Measurements from ENCODE around the gene SMARCC1. TPM values are rescaled to one million over a fixed set of nuclear protein-coding genes. Genes with fewer than 3 reads are reported as not detected.

The SMARCC1 gene
- total RNA-seq, 2 donors from 2014 or later, result 49.9 to 58.7 TPM

- intact Hi-C loops (cut with DNase I), result loop anchor here (10.0 kb wide), 1 partner anchor 144 kb away; no protein-coding TSS in a partner anchor
Measured at GRCh38 chr3:47669026-47669749, 112.5 kb downstream of the SMARCC1 start.

GRCh38 chr3:47666118-47666517 lies 115.6 kb downstream of the SMARCC1 start:
- WGBS, result 70% methylated on average over 2 of the region's 2 CpGs
- H3K9me3 ChIP-seq, result no peaks in the 10 kb centered on the region
- DNase-seq (ENCODE audit: low spot score), result no peak
- no peaks in the 10 kb centered on the region for H3K36me3 ChIP-seq
- no peaks in the 10 kb centered on the region for H3K4me1 ChIP-seq (replicated peaks)
- no peak overlapping the region for H3K27ac ChIP-seq
- intact Hi-C loops (cut with DNase I), result loop anchor here (10.0 kb wide), 1 partner anchor 141 kb away; no protein-coding TSS in a partner anchor
- no peak overlapping the region for H3K4me3 ChIP-seq
- H3K27me3 ChIP-seq (replicated peaks; ENCODE audit: insufficient read depth), result no peaks in the 10 kb centered on the region
- TF ChIP-seq POLR2AphosphoS5 (IDR thresholded peaks at IDR 0.05), result no peak
- no peak for TF ChIP-seq POLR2A (IDR thresholded peaks at IDR 0.05)
- TF ChIP-seq CTCF (IDR thresholded peaks at IDR 0.05), result no peak

More at GRCh38 chr3:47669026-47669749, 112.5 kb downstream of the SMARCC1 start:
- Histone ChIP-seq H3K9me3 (no peaks in the 10 kb centered on the region), H3K4me1 (replicated peaks) (no peaks in the 10 kb centered on the region), H3K27me3 (replicated peaks; ENCODE audit: insufficient read depth) (no peaks in the 10 kb centered on the region), H3K4me3 (no peak overlapping the region), H3K36me3 (no peaks in the 10 kb centered on the region), H3K27ac (no peak overlapping the region)
- no peak for TF ChIP-seq POLR2AphosphoS5 (IDR thresholded peaks at IDR 0.05)
- TF ChIP-seq CTCF (IDR thresholded peaks at IDR 0.05), result no peak
- TF ChIP-seq POLR2A (IDR thresholded peaks at IDR 0.05), result no peak
- no peak for DNase-seq (ENCODE audit: low spot score)
- 84% methylated on average over 3 of the region's 3 CpGs for WGBS

GRCh38 chr3:47664519-47664918 lies 117.2 kb downstream of the SMARCC1 start:
- Histone ChIP-seq H3K4me1 (replicated peaks) (no peaks in the 10 kb centered on the region), H3K9me3 (no peaks in the 10 kb centered on the region), H3K27ac (no peak overlapping the region), H3K4me3 (no peak overlapping the region), H3K27me3 (replicated peaks; ENCODE audit: insufficient read depth) (no peaks in the 10 kb centered on the region), H3K36me3 (no peaks in the 10 kb centered on the region)
- DNase-seq (ENCODE audit: low spot score), result no peak
- intact Hi-C loops (cut with DNase I), result loop anchor here (10.0 kb wide), 1 partner anchor 140 kb away; no protein-coding TSS in a partner anchor
- WGBS, result 74% methylated on average over 2 of the region's 2 CpGs
- no peak for TF ChIP-seq POLR2AphosphoS5 (IDR thresholded peaks at IDR 0.05)
- no peak for TF ChIP-seq CTCF (IDR thresholded peaks at IDR 0.05)
- no peak for TF ChIP-seq POLR2A (IDR thresholded peaks at IDR 0.05)

- H3K9me3 ChIP-seq, result no peaks in the 10 kb centered on the region
- intact Hi-C loops (cut with DNase I), result loop anchor here (10.0 kb wide), 1 partner anchor 139 kb away; no protein-coding TSS in a partner anchor
- no peak overlapping the region for H3K4me3 ChIP-seq
- no peaks in the 10 kb centered on the region for H3K27me3 ChIP-seq (replicated peaks; ENCODE audit: insufficient read depth)
- no peaks in the 10 kb centered on the region for H3K36me3 ChIP-seq
- no peak for DNase-seq (ENCODE audit: low spot score)
- TF ChIP-seq POLR2A (IDR thresholded peaks at IDR 0.05) (no peak), CTCF (IDR thresholded peaks at IDR 0.05) (no peak), POLR2AphosphoS5 (IDR thresholded peaks at IDR 0.05) (no peak)
- WGBS, result 94% methylated on average over 16 of the region's 16 CpGs
- H3K27ac ChIP-seq, result no peak overlapping the region
- H3K4me1 ChIP-seq (replicated peaks), result no peaks in the 10 kb centered on the region
Measured at GRCh38 chr3:47663630-47664240, 118.0 kb downstream of the SMARCC1 start.
